SU-DHL-6 (cell line): ENCODE results near the gene PRKAR1B.

Experiments used
- CTCF ChIP-seq: fragments of 200-600 bp; sonication (generic); IDR thresholded peaks from one replicate; pipeline ENCODE4 v1.5.1; 2017; ENCODE audit warnings: antibody characterized with exemption, mild to moderate bottlenecking, low read length, moderate library complexity; ENCODE audit not compliant: insufficient read depth, poor library complexity, severe bottlenecking
- EZH2phosphoT487 ChIP-seq: fragments of 200-600 bp; sonication (generic), shearing (Covaris generic); conservative IDR thresholded peaks from 2 replicates; pipeline ENCODE4 v1.6.1; 2018; ENCODE audit warnings: mild to moderate bottlenecking, antibody characterized with exemption, low read length, moderate library complexity, mixed read lengths

GRCh38 chr7:760006-760405, 32.9 kb upstream of the PRKAR1B start:
- TF ChIP-seq CTCF, result no peak
- no peak for TF ChIP-seq EZH2phosphoT487
